OCI-M2 (cell line): ENCODE data around the gene NLGN4X.

Experiments
- DNase-seq: peaks from one replicate; lab custom pipeline; 2025; ENCODE audit not compliant: unreplicated experiment; lab: John Stamatoyannopoulos, UW

NLGN4X gene

GRCh38 chrX:5876984-5877596, 351.6 kb downstream of the NLGN4X start:
- no peak for DNase-seq

- DNase-seq, result no peak
Measured at GRCh38 chrX:5870238-5870637, 358.4 kb downstream of the NLGN4X start.

- no peak for DNase-seq
Measured at GRCh38 chrX:5869786-5870185, 358.9 kb downstream of the NLGN4X start.

- DNase-seq, result no peak
Measured at GRCh38 chrX:5867778-5868177, 360.9 kb downstream of the NLGN4X start.

DNA sequence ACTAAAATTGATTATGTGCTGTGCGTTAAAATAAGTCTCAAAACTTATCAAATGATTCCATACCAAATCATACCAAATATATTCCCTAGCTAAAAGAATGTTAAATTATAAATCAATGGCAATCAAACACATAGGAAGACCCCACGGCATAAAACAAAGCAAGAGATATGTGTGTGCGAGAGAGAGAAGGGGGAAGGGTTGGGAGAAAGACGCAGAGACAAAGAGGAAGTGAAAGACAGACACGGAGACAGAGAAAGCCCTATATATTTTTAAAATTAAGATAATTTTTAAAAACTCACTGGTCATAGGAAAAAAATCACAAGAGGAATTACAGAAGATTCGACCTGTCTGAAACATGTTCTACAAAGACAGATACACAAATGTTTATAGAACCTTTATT, 371.4 kb downstream of the NLGN4X start:
- DNase-seq, result no peak

- DNase-seq, result no peak
Measured at GRCh38 chrX:5852941-5853340, 375.7 kb downstream of the NLGN4X start.

DNA sequence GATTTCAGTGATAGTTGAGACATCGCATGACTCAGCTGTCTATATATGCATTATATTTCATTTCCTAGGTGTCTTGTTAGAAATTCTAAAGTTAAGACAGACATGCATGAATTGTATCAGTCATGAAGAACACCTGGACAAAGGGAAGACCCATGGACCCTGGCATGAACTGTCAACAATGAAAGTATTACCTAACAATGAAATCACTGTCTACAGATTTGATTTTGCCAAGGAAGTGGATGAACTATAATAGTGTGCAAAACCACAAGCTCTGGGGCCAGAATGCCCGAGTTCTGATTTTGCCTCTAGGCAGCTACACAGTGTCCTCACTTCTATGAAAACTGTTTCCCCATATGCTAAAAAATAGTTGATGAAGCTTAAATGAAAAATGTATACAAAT, 386.1 kb downstream of the NLGN4X start:
- DNase-seq, result no peak
